Activated effector memory CD4-positive, alpha-beta T cell treated with Interleukin-2 at 50 U/mL for 16 hours (primary cell): ENCODE data around the gene CFAP45.

Experiments used
- DNase-seq: peaks from one replicate; pipeline ENCODE4 v3.0.0-alpha.2; 2020

Gene CFAP45

GRCh38 chr1:159848326-159848725, 51.6 kb downstream of the CFAP45 start:
- DNase-seq: no peak

GRCh38 chr1:159847231-159847630, 52.7 kb downstream of the CFAP45 start:
- no peak for DNase-seq

- DNase-seq: no peak
Observed at GRCh38 chr1:159845751-159846629, 54.0 kb downstream of the CFAP45 start.

DNA sequence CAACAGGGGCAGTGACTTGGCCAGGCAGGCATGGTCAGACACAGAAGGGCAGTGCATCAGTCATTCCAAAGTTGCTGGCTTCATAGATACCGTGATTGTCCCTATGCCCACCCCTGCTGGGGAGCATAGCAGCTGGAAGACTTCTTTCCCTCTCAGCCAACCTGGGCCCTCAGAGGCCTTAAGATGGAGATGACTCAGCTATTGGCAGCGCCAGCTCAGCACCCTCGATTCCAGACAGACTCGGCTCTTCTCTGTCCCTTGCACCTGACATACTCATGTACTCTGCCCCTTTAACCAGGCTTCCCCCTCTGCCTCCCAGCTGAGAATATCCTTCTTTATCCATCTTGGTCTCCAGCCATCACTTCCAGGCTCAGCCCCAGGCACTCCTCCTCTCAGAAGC, 56.5 kb downstream of the CFAP45 start:
- DNase-seq: no peak

- DNase-seq: no peak
Observed at GRCh38 chr1:159841749-159842148, 58.2 kb downstream of the CFAP45 start.

DNA sequence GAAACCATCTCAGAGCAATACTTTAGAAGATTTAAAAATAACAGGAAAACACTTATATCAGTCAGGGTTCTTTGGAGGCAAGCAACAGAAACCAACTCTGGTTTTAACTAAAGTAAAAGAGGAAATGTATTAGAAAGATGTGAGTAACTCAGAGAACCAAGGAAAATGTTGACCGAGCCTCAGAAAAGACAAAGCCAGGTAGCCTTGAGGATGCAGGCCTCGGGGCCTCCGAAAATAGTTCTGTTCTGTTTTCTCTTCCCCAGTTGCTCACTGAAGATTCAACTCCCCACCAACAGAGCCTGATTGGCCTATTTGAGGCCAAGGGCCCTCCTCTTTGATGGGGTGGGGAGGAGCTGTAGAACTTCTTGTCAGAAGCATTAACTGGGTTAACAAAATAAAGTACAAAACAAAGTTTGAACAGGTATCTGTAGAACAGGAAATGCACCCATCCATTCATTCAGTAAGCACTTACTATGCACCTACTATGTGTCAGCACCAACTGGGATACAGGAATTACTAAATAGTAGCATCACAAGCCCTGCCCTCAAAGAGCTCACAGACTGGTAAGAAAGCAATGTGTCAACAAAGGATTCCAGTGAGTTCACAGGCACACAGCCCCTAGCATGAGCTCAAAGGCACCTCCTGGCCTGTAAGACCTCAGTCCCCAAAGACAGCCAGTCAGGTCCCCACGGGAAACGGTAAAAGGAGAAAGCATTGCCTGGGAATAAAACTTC, 60.7 kb downstream of the CFAP45 start:
- no peak for DNase-seq

DNA sequence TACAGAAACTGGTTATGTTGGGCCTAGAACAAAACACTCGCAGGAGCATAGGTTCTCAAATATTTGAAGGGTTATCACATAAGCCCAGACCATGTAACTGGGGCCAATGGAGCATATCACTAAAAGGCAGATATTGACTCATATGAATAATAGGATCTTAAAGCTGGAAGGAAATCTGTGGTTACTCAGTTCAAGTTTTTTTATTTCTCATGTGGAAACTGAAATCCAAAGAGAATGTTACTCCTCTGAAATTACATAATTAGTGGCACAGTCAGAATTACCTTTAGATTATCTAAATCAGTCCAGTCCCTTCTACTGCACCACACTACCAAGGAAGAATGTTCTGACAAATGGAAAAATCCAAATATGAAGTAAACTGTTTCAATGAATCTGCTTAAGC, 61.2 kb downstream of the CFAP45 start:
- DNase-seq: no peak

- DNase-seq: no peak
Observed at GRCh38 chr1:159835862-159836525, 64.0 kb downstream of the CFAP45 start.

GRCh38 chr1:159835356-159835755, 64.6 kb downstream of the CFAP45 start:
- no peak for DNase-seq

DNA sequence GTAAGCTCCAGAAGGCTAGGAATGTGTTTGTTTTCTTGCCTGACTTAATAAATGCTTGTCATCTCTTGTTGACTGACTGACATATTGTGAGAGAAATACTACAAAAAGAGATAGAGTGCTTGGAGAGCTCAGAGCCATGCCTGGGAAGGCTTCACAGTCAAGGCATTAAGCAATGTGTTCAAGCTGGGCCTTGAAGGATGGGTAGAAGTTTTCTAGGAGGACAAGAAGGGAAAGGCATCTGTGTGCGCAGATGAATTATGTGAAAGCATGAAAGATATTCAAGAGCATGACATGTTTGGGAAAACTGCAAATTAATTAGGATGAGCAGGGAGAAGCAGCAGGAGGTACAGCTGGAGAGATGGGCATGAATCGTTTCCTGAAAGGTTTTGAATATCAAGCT, 67.7 kb downstream of the CFAP45 start:
- DNase-seq: no peak

DNA sequence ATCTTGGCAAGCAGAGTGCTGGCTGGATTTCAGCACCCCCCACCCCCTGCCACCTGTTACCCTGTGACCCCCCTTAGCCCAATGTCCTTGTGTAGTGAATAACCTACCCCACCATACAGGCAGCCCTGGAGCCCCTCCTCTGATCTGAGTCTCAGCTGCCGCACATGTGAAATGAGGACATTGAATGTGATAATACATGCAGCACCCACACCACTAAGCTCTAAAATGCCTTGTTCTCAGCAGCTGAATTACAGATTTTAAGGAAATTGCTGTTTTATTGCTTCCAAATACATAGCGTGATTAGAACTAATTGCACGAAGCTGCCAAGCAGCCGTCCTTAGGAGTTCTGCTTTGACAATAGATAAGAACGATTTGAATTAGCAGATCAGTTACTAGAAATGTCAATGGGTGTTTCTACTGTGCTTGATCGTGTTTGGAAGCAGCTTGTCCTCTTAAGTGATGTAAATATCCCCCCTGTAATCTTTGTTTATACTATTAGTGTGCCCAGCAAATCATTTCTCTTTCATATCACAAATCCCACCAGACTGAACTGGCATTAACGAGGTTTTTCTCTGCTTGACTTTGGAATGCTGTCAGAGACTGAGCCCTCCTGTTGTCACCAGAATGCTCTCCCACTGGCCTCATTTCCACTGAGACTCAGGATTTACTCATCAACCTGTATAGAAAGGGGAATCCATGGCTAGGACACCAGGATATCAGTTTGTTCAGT, 68.4 kb downstream of the CFAP45 start:
- no peak for DNase-seq

DNA sequence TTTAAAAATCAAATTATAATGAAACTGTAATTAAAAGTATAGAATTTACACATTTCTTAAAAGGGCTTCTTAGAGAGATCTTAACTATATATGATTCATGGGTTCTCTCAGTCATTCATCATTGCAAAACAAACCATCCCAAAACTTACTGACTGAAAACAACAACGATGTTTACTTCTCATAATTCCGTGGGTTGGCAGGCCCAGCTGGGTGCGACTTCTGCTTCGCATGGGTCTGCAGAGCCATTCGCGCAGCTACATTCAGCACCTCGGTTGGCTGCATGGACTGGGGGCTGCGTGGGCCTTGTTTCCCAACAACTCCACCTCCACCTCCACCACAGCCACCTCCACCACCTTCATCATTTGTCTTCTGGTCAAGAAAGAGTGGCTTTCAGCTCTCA, 69.2 kb downstream of the CFAP45 start:
- no peak for DNase-seq

DNA sequence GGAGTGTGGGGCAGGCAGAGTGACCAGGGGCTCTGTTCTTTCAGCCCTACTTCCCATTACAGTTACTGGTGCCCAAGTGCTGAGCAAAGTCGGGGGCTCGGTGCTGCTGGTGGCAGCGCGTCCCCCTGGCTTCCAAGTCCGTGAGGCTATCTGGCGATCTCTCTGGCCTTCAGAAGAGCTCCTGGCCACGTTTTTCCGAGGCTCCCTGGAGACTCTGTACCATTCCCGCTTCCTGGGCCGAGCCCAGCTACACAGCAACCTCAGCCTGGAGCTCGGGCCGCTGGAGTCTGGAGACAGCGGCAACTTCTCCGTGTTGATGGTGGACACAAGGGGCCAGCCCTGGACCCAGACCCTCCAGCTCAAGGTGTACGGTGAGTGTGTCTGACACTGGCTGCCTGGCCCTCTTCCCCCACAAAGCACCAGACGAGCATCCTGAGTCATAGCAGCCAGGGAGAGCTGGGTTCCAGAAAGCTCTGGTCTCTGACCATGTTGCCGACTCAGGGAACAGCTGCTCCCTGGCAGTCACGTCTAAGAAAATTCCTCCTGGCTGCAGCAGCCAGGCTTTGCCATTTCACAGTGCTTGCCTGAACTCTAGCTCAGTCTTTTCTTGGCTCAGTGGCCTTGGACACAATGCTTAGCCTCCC, 70.0 kb downstream of the CFAP45 start:
- no peak for DNase-seq

GRCh38 chr1:159829273-159829634, 70.7 kb downstream of the CFAP45 start:
- no peak for DNase-seq

DNA sequence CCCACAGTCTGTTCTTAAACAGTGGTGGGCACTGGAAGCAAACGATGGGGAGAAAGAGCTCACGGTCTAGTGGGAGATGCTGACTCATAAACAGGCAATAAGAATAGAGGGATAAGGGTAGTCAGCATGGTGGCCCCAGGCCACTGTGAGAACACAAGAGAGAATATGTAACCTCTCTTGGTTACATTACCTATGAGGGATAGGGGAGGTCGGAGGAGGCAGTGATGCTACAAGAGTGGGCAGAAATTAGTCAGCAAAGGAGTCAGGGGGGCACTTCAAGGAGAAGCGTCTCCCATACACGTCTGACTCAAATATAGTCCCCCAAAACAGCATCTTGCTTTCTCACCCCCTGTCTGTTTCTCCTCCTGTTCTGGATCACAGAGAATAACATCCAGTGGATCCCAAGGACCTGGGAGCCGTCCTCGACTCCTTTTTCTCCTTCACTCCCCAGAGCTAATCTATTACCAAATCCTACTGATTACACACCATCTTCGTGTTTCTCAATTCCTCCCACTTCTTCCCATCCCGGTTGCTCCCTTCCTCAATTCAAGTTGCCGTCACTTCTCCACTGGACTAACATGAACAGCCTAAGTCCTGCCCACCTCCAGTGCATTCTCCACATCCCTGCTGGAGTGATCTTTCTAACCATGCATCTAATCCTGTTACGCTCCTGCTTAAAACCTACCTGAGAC, 71.2 kb downstream of the CFAP45 start:
- DNase-seq: no peak

DNA sequence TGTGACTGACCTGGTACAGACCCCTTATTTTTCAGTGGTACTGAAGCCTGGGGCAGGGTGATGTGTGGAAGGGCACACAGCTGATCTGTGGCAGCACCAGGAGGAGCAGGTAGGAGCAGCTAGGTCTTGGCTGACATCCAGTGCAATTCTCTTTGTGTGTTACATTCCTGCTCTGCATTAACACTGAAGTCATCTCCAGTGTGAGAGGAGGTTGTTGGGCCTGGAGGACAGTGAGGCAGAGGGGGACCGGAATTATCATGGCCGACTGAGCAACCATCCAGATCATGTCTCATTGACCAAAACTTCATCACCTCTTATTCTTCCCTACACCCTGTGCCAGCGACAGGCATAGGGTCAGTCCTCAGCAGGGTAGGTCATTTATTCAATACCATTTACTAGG, 71.8 kb downstream of the CFAP45 start:
- no peak for DNase-seq

GRCh38 chr1:159827549-159827948, 72.4 kb downstream of the CFAP45 start:
- no peak for DNase-seq

DNA sequence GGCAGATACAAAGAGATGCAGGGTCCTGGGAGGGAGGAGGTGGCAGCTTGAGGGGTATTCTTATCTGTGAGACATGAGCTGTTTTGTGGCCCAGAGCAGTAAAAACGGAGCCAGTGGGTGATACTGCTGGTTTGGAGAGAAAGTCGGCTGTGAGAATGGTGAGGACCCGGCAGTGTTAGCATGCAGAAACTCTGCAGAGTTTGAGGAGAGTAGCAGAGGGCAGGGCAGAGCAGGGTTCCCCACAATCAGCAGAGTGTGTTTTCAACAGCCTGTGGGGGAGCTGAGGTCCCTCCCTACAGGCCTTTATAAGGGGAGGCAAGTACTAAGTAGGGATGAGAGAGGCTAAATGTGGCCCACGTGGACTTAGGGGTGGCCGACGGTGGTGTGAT, 72.9 kb downstream of the CFAP45 start:
- no peak for DNase-seq

DNA sequence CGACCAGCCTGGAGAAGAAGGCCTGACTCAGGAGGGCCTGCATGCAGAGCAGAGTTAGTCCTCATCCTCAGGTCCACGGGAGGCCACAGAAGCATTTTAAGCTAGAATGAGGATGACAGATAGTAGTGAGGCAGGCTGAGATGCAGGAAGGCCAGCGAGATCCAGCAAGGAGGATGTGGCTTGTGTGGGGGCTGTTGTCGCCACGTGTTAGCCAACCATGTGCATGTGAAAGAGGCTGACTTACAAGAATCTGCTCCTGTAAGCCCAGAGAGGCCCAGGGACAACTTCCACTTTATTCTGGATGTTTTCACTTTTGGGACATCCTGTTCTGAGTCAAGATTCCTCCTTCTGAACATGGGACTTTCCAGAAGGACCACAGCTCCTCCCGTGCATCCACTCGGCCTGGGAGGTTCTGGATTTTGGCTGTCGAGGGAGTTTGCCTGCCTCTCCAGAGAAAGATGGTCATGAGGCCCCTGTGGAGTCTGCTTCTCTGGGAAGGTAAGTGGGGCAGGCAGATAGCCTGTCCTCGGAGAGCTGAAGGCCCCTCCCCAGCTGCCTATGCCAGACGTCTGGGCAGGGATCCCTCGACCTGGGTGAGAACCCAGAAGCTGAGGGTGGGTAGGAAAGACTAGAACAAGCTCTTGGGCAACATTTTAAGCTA, 73.4 kb downstream of the CFAP45 start, which contains the start of gene SLAMF8:
Gene SLAMF8, plus strand, starts transcription at position 433 of the 661 bp plus-strand sequence. Its CDS starts 26 bp downstream, at position 459.
- peak; percentile 26 for DNase-seq

DNA sequence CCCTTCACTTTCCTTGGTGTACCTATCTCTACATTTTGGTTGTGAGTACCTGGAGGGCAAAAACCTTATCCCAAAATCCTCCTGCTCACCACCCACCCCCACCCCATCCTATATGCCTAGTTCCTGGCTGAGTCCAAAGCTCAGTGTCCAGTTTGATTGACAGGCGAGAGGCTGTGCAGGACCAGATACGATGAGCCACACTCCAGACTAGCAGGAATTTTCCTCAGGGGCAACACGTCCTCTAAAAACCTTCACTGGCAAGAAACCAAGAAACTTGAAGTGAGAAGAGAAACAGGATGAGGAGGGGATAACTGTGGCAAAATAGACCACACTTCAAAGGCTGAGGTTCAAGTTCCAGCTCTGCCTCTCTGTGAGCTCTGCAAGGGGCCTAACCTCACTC, 74.4 kb downstream of the CFAP45 start:
- DNase-seq: no peak

GRCh38 chr1:159823406-159823805, 76.6 kb downstream of the CFAP45 start:
- DNase-seq: no peak
